Cardiac septum (tissue), 1 donor: ENCODE results near the gene NTN1. TPM values are rescaled to one million over a fixed set of nuclear protein-coding genes. Genes with fewer than 3 reads are reported as not detected.
"Not testable (repeated sequence)": the region's sequence is repeated elsewhere in the genome, so short reads cannot be mapped to it uniquely, and the experiment has no call there.

Source experiments
- DNase-seq: peaks from one replicate; pipeline ENCODE4 v3.0.0-alpha.2; 2020; ENCODE audit warnings: low spot score
- intact Hi-C: fragments of 100-400 bp; cut with DNase I; formaldehyde crosslinking; loops from one replicate; pipeline ENCODE4 v1.14.0; 2022
- total RNA-seq: library from RNA; stranded (reverse); fragmentation: NEBNext Ultra II Directional; extraction: Animal tissue kit (Norgen Biotek cat#: 25700); gene quantifications from one replicate; pipeline ENCODE4 v1.2.1, GENCODE V29; 2021
- donor health status: DM: no; HTN: no; CAD: no.

Gene NTN1
- total RNA-seq, 1 donor from 2014 or later: 11.5 TPM

GRCh38 chr17:9142772-9143494 lies 121.6 kb downstream of the NTN1 start:
- no peak for DNase-seq
- intact Hi-C loops: no loop called here

- no peak for DNase-seq
- intact Hi-C loops: no loop called here
These were observed 123.4 kb downstream of the NTN1 start for GRCh38 chr17:9144502-9145249.

- intact Hi-C loops: no loop called here
These were observed 124.8 kb downstream of the NTN1 start for GRCh38 chr17:9146064-9146463.

GRCh38 chr17:9148905-9149525 lies 127.7 kb downstream of the NTN1 start:
- intact Hi-C loops: no loop called here
- DNase-seq: no peak

More at GRCh38 chr17:9146064-9146463, 124.8 kb downstream of the NTN1 start:
- no peak for DNase-seq

- intact Hi-C loops: no loop called here
These were observed 129.3 kb downstream of the NTN1 start for GRCh38 chr17:9150446-9151090.

GRCh38 chr17:9151091-9151490 lies 129.8 kb downstream of the NTN1 start:
- no peak for DNase-seq
- intact Hi-C loops: no loop called here

More at GRCh38 chr17:9150446-9151090, 129.3 kb downstream of the NTN1 start:
- no peak for DNase-seq

GRCh38 chr17:9151740-9152139 lies 130.4 kb downstream of the NTN1 start:
- DNase-seq, intact Hi-C loops: not testable (repeated sequence)

- intact Hi-C loops: no loop called here
- no peak for DNase-seq
These were observed 137.5 kb downstream of the NTN1 start for GRCh38 chr17:9158544-9159452.

- intact Hi-C loops: no loop called here
- DNase-seq: no peak
These were observed 141.1 kb downstream of the NTN1 start for GRCh38 chr17:9162275-9162985.

- DNase-seq: no peak
- intact Hi-C loops: no loop called here
These were observed 145.5 kb downstream of the NTN1 start for GRCh38 chr17:9166788-9167187.

GRCh38 chr17:9167379-9167778 lies 146.1 kb downstream of the NTN1 start:
- intact Hi-C loops: no loop called here
- no peak for DNase-seq

- no peak for DNase-seq
- intact Hi-C loops: no loop called here
These were observed 147.8 kb downstream of the NTN1 start for GRCh38 chr17:9169116-9169515.

GRCh38 chr17:9170336-9170735 lies 149.0 kb downstream of the NTN1 start:
- DNase-seq: no peak
- intact Hi-C loops: no loop called here

- DNase-seq: no peak
- intact Hi-C loops: no loop called here
These were observed 149.5 kb downstream of the NTN1 start for GRCh38 chr17:9170853-9171252.

- DNase-seq: no peak
- intact Hi-C loops: no loop called here
These were observed 152.2 kb downstream of the NTN1 start for GRCh38 chr17:9173386-9173983.

- DNase-seq: no peak
- intact Hi-C loops: no loop called here
These were observed 153.0 kb downstream of the NTN1 start for GRCh38 chr17:9174312-9174711.

- intact Hi-C loops: no loop called here
- DNase-seq: no peak
These were observed 153.7 kb downstream of the NTN1 start for GRCh38 chr17:9174779-9175574.
